ENCODE measurements around the gene CLVS2.

DNA sequence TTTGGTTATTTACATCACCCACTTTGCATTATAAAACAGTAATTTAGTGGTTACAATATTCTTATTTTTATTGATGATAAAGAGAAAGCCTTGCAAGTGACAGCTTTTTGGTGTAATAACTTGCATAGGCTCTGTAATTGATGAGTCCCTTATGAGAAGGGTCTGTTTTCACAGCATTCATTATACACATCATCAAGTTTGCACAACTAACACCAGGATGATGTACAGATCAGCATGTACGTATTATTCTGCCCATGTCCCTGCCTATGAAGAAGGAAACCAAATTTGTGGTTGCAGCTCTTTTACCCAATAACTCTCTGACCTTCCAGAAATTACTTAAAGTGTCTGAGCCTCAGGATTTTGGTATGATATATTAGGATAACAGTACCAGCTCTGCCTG lies 59.2 kb downstream of the CLVS2 start:
- TF ChIP-seq, protein P1, sequence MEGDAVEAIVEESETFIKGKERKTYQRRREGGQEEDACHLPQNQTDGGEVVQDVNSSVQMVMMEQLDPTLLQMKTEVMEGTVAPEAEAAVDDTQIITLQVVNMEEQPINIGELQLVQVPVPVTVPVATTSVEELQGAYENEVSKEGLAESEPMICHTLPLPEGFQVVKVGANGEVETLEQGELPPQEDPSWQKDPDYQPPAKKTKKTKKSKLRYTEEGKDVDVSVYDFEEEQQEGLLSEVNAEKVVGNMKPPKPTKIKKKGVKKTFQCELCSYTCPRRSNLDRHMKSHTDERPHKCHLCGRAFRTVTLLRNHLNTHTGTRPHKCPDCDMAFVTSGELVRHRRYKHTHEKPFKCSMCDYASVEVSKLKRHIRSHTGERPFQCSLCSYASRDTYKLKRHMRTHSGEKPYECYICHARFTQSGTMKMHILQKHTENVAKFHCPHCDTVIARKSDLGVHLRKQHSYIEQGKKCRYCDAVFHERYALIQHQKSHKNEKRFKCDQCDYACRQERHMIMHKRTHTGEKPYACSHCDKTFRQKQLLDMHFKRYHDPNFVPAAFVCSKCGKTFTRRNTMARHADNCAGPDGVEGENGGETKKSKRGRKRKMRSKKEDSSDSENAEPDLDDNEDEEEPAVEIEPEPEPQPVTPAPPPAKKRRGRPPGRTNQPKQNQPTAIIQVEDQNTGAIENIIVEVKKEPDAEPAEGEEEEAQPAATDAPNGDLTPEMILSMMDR (IDR thresholded peaks at IDR 0.05), result no peak
- TF ChIP-seq POLR2AphosphoS5 (IDR thresholded peaks at IDR 0.05) (no peak), EP300 (IDR thresholded peaks at IDR 0.05) (no peak), POLR2A (IDR thresholded peaks at IDR 0.05) (no peak)
